Neural cell (in vitro differentiated cells): ENCODE results near the gene ACER2. TPM values are rescaled to one million over a fixed set of nuclear protein-coding genes. Genes with fewer than 3 reads are reported as not detected.
A peak's percentile ranks its signal among the peaks of the same experiment; 100 is the strongest.

Source experiments
- H2AFZ ChIP-seq: fragments of 200-600, 300-800 bp; sonication (generic), shearing (Covaris generic); 2 replicates; pipeline ENCODE4 v1.6.0; 2014; ENCODE audit warnings: low read depth, mild to moderate bottlenecking, antibody characterized with exemption, low read length, moderate library complexity
- H3F3A ChIP-seq: fragments of 200-600 bp; shearing (Covaris generic); 2 replicates; pipeline ENCODE4 v1.6.1; 2016; ENCODE audit warnings: mild to moderate bottlenecking, moderate library complexity, mixed read lengths, antibody characterized with exemption, low read length; ENCODE audit not compliant: insufficient read depth, poor library complexity, severe bottlenecking
- H3K27ac ChIP-seq: fragments of 200-600, 300-800 bp; sonication (generic), shearing (Covaris generic); 2 replicates; pipeline ENCODE4 v1.5.1; 2014; ENCODE audit warnings: mild to moderate bottlenecking, low read length, moderate library complexity
- H3K27me3 ChIP-seq: fragments of 300-800, 200-600 bp; sonication (generic), shearing (Covaris generic); 2 replicates; pipeline ENCODE4 v1.6.0; 2014; ENCODE audit warnings: mild to moderate bottlenecking, low read depth, low read length, moderate library complexity; ENCODE audit not compliant: insufficient read depth
- H3K36me3 ChIP-seq: fragments of 300-800, 200-600 bp; sonication (generic), shearing (Covaris generic); 2 replicates; pipeline ENCODE4 v1.5.1; 2014; ENCODE audit warnings: mild to moderate bottlenecking, antibody characterized with exemption, low read length, moderate library complexity; ENCODE audit not compliant: insufficient read depth
- H3K4me2 ChIP-seq: fragments of 300-800, 200-600 bp; sonication (generic), shearing (Covaris generic); 2 replicates; pipeline ENCODE4 v1.6.0; 2014; ENCODE audit warnings: mild to moderate bottlenecking, low read length
- H3K4me3 ChIP-seq: fragments of 300-800, 200-600 bp; sonication (generic), shearing (Covaris generic); 2 replicates; pipeline ENCODE4 v1.5.1; 2014; ENCODE audit warnings: mild to moderate bottlenecking, low read length, moderate library complexity
- H3K79me2 ChIP-seq: fragments of 200-600 bp; shearing (Covaris generic); replicated peaks from 2 replicates; pipeline ENCODE4 v1.6.0; 2014; ENCODE audit warnings: mild to moderate bottlenecking, low read length, moderate library complexity; ENCODE audit not compliant: insufficient read depth
- H3K9ac ChIP-seq: fragments of 300-800, 200-600 bp; sonication (generic), shearing (Covaris generic); 2 replicates; pipeline ENCODE4 v1.6.1; 2016; ENCODE audit warnings: mild to moderate bottlenecking, low read length, mixed read lengths
- H3K9me2 ChIP-seq: fragments of 200-600 bp; shearing (Covaris generic); 2 replicates; pipeline ENCODE4 v1.6.1; 2016; ENCODE audit warnings: mild to moderate bottlenecking, low read length, mixed read lengths; ENCODE audit not compliant: insufficient read depth
- H3K9me3 ChIP-seq: fragments of 200-600, 300-800 bp; sonication (generic), shearing (Covaris generic); 2 replicates; pipeline ENCODE4 v1.6.1; 2016; ENCODE audit warnings: mild to moderate bottlenecking, mixed run types, low read length, moderate library complexity, mixed read lengths
- H4K20me1 ChIP-seq: fragments of 200-600 bp; shearing (Covaris generic); 2 replicates; pipeline ENCODE4 v1.6.1; 2016; ENCODE audit warnings: mild to moderate bottlenecking, mixed run types; ENCODE audit not compliant: insufficient read depth
- EP300 ChIP-seq: fragments of 450-650 bp; conservative IDR thresholded peaks from 2 replicates; pipeline ENCODE4 v1.6.1; 2014; ENCODE audit warnings: antibody characterized with exemption, mild to moderate bottlenecking, moderate library complexity; ENCODE audit not compliant: poor library complexity, severe bottlenecking
- EZH2 ChIP-seq: fragments of 200-600, 300-800 bp; shearing (Covaris generic), sonication (generic); IDR thresholded peaks from 2 replicates; pipeline ENCODE4 v1.6.1; 2014; ENCODE audit warnings: antibody characterized with exemption, low read length, borderline replicate concordance, mild to moderate bottlenecking; ENCODE audit not compliant: insufficient read depth, poor library complexity, severe bottlenecking
- MXI1 ChIP-seq: fragments of 450-650 bp; conservative IDR thresholded peaks from 2 replicates; pipeline ENCODE4 v1.6.1; 2014; ENCODE audit warnings: antibody characterized with exemption, mild to moderate bottlenecking; ENCODE audit not compliant: poor library complexity, severe bottlenecking
- POLR2AphosphoS5 ChIP-seq: IDR thresholded peaks from 2 replicates; pipeline ENCODE4 v1.6.1; 2012
- RAD21 ChIP-seq: fragments of 450-650 bp; conservative IDR thresholded peaks from 2 replicates; pipeline ENCODE4 v1.6.1; 2014; ENCODE audit warnings: antibody characterized with exemption, mild to moderate bottlenecking, moderate library complexity
- REST ChIP-seq: IDR thresholded peaks from 2 replicates; pipeline ENCODE4 v1.6.1; 2012; ENCODE audit warnings: borderline replicate concordance
- SMC3 ChIP-seq: fragments of 450-650 bp; conservative IDR thresholded peaks from 2 replicates; pipeline ENCODE4 v1.6.1; 2014; ENCODE audit warnings: antibody characterized with exemption, mild to moderate bottlenecking, moderate library complexity; ENCODE audit not compliant: poor library complexity
- TAF1 ChIP-seq: IDR thresholded peaks from 2 replicates; pipeline ENCODE4 v1.6.1; 2012; ENCODE audit warnings: low read depth
- polyA plus RNA-seq: library from polyadenylated mRNA; depleted of rRNA; stranded (reverse); fragments of >200 nt; gene quantifications from 2 replicates; pipeline ENCODE4 v1.2.3, GENCODE V29; 2014
- TF ChIP-seq, protein P1 (sequence below): fragments of 450-650 bp; IDR thresholded peaks from 2 replicates; pipeline ENCODE4 v1.5.1; 2014; ENCODE audit warnings: antibody characterized with exemption, mild to moderate bottlenecking, moderate library complexity; ENCODE audit not compliant: poor library complexity, severe bottlenecking

The ACER2 gene
- polyA plus RNA-seq, 1 donor from 2014 or later, result 3.0 TPM

DNA sequence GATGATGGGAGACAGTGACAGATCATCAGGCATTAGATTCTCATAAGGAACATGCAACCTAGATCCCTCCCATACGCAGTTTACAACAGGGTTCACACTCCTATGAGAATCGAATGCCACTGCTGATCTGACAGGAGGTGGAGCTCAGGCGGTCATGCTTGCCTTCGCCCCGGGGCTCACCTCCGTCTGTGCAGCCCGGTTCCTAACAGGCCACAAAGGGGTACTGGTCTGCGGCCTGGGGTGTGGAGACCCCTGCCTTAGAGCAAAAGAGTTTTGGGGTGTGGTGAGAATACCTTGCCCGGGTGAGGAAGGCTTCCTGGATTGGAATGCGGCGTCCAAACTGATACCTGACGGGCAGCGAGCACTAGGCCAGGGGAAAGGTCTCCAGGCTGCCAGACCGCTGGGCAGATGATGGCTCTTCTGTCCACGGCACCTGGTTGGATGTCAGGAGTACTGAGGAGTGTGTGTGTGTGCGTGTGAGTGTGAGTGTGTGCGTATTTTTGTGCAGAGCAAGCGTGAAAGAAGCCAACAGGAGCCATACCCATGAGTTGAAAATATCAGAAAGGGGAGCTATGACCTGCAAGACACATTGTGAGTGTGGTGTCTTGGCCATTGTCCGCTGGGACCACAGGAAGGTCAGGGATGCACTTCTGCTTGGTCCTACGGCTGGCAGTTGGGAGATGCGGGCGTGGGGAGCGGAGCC, 55.4 kb downstream of the ACER2 start:
- TF ChIP-seq EZH2 (no peak), SMC3 (no peak), RAD21 (no peak), POLR2AphosphoS5 (no peak), EP300 (no peak), TAF1 (no peak), MXI1 (no peak), REST (no peak)
- TF ChIP-seq, protein P1, sequence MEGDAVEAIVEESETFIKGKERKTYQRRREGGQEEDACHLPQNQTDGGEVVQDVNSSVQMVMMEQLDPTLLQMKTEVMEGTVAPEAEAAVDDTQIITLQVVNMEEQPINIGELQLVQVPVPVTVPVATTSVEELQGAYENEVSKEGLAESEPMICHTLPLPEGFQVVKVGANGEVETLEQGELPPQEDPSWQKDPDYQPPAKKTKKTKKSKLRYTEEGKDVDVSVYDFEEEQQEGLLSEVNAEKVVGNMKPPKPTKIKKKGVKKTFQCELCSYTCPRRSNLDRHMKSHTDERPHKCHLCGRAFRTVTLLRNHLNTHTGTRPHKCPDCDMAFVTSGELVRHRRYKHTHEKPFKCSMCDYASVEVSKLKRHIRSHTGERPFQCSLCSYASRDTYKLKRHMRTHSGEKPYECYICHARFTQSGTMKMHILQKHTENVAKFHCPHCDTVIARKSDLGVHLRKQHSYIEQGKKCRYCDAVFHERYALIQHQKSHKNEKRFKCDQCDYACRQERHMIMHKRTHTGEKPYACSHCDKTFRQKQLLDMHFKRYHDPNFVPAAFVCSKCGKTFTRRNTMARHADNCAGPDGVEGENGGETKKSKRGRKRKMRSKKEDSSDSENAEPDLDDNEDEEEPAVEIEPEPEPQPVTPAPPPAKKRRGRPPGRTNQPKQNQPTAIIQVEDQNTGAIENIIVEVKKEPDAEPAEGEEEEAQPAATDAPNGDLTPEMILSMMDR, result no peak
- Histone ChIP-seq H3K79me2 (no peaks in the 10 kb centered on the region), H3K9ac (no peak overlapping the region), H3K4me2 (no peak overlapping the region), H3K27me3 (peaks cover 4% of the 10 kb centered on the region), H4K20me1 (no peaks in the 10 kb centered on the region), H3K36me3 (no peaks in the 10 kb centered on the region), H3K9me3 (no peaks in the 10 kb centered on the region), H3K4me3 (peak overlapping the region; percentile 33), H2AFZ (no peak overlapping the region), H3K9me2 (no peaks in the 10 kb centered on the region), H3K27ac (no peak overlapping the region), H3F3A (no peaks in the 10 kb centered on the region)

- TF ChIP-seq TAF1, result no peak
- no peak for TF ChIP-seq MXI1
- no peak for TF ChIP-seq POLR2AphosphoS5
- TF ChIP-seq SMC3, result peak; percentile 28
- TF ChIP-seq EP300, result no peak
- TF ChIP-seq EZH2, result no peak
- no peak for TF ChIP-seq REST
- TF ChIP-seq, protein P1, result peak; percentile 36
- no peak for TF ChIP-seq RAD21
- Histone ChIP-seq H2AFZ (no peak overlapping the region), H3K79me2 (no peaks in the 10 kb centered on the region), H3K27ac (no peak overlapping the region), H3K9me2 (no peaks in the 10 kb centered on the region), H3K9ac (no peak overlapping the region), H3K9me3 (no peaks in the 10 kb centered on the region), H3K27me3 (peaks cover 4% of the 10 kb centered on the region), H4K20me1 (no peaks in the 10 kb centered on the region), H3K4me3 (peak overlapping the region; percentile 33), H3K36me3 (no peaks in the 10 kb centered on the region), H3K4me2 (no peak overlapping the region), H3F3A (no peaks in the 10 kb centered on the region)
These were observed 56.2 kb downstream of the ACER2 start for GRCh38 chr9:19464764-19465585.
